ENCODE data around the gene KBTBD4.

- TF ChIP-seq CTCF (IDR thresholded peaks at IDR 0.05; ENCODE audit: poor library complexity, severe bottlenecking) = no peak
- no peak for TF ChIP-seq POLR2AphosphoS5 (IDR thresholded peaks at IDR 0.05)
- no peak for TF ChIP-seq EZH2 (IDR thresholded peaks at IDR 0.05; ENCODE audit: borderline replicate concordance, insufficient read depth, low read length, poor library complexity, severe bottlenecking)
- TF ChIP-seq EP300 (conservative IDR thresholded peaks at IDR 0.05; ENCODE audit: poor library complexity, severe bottlenecking) = no peak
- TF ChIP-seq SMC3 (conservative IDR thresholded peaks at IDR 0.05; ENCODE audit: poor library complexity) = no peak
- no peak for TF ChIP-seq REST (IDR thresholded peaks at IDR 0.05; ENCODE audit: borderline replicate concordance)
- no peak for TF ChIP-seq MXI1 (conservative IDR thresholded peaks at IDR 0.05; ENCODE audit: poor library complexity, severe bottlenecking)
Measured at GRCh38 chr11:47565340-47566148, 13.2 kb downstream of the KBTBD4 start, which contains the start of gene PTPMT1.
